Putamen (tissue), 1 donor: ENCODE data around the gene PLCXD1.

ENCODE experiments used
- DNase-seq: peaks from one replicate; pipeline ENCODE4 v3.0.0-alpha.2; 2016; ENCODE audit warnings: low spot score

The PLCXD1 gene

GRCh38 chrX:334971-335757 lies 54.0 kb downstream of the PLCXD1 start:
- DNase-seq, result no peak

- DNase-seq, result no peak
Observed at GRCh38 chrX:335758-336155, 54.6 kb downstream of the PLCXD1 start.

GRCh38 chrX:336227-336626 lies 55.0 kb downstream of the PLCXD1 start:
- DNase-seq, result no peak

- DNase-seq, result no peak
Observed at GRCh38 chrX:337331-337831, 56.2 kb downstream of the PLCXD1 start.

- no peak for DNase-seq
Observed at GRCh38 chrX:338281-338835, 57.2 kb downstream of the PLCXD1 start.

- DNase-seq, result no peak
Observed at GRCh38 chrX:338836-339400, 57.7 kb downstream of the PLCXD1 start.

GRCh38 chrX:340121-340520 lies 58.9 kb downstream of the PLCXD1 start:
- DNase-seq, result no peak

GRCh38 chrX:340641-341423 lies 59.7 kb downstream of the PLCXD1 start:
- no peak for DNase-seq

- DNase-seq, result no peak
Observed at GRCh38 chrX:341541-342101, 60.4 kb downstream of the PLCXD1 start.

GRCh38 chrX:344371-344901 lies 63.3 kb downstream of the PLCXD1 start:
- DNase-seq, result no peak

GRCh38 chrX:345020-345925 lies 64.1 kb downstream of the PLCXD1 start:
- no peak for DNase-seq

- no peak for DNase-seq
Observed at GRCh38 chrX:346034-346813, 65.0 kb downstream of the PLCXD1 start.

GRCh38 chrX:347351-348117 lies 66.4 kb downstream of the PLCXD1 start:
- DNase-seq, result no peak

GRCh38 chrX:348461-349117 lies 67.4 kb downstream of the PLCXD1 start:
- DNase-seq, result no peak

- DNase-seq, result peak; percentile 85
Observed at GRCh38 chrX:349196-349595, 68.0 kb downstream of the PLCXD1 start.

- DNase-seq, result no peak
Observed at GRCh38 chrX:349702-350101, 68.5 kb downstream of the PLCXD1 start.

- no peak for DNase-seq
Observed at GRCh38 chrX:350148-350533, 69.0 kb downstream of the PLCXD1 start.

- DNase-seq, result peak; percentile 42
Observed at GRCh38 chrX:350534-351323, 69.5 kb downstream of the PLCXD1 start.
